Keratinocyte (primary cell): ENCODE data around the gene MRPL27. TPM values are rescaled to one million over a fixed set of nuclear protein-coding genes. Genes with fewer than 3 reads are reported as not detected.

Source experiments
- DNase-seq: peaks from one replicate; pipeline ENCODE4 v3.0.0-alpha.2; 2011; ENCODE audit warnings: low read depth, missing footprints, low spot score
- FAIRE-seq: peaks from 2 replicates; lab custom pipeline; 2011; peaks lifted over from hg19 to GRCh38; lab: Jason Lieb, UNC
- H2AFZ ChIP-seq: 2 replicates; pipeline ENCODE4 v1.6.0; 2012; ENCODE audit warnings: low read length, control low read depth, inconsistent platforms; ENCODE audit not compliant: control insufficient read depth
- H3K27ac ChIP-seq: 2 replicates; pipeline ENCODE4 v1.5.1; 2011; ENCODE audit warnings: low read length; ENCODE audit not compliant: control insufficient read depth, insufficient read depth
- H3K27me3 ChIP-seq: 3 replicates; pipeline ENCODE4 v1.6.0; 2011; ENCODE audit warnings: low read length; ENCODE audit not compliant: control insufficient read depth, insufficient read depth; ENCODE audit errors: extremely low read depth
- H3K36me3 ChIP-seq, 2 experiments: 2 replicates in 1 of 2; 3 replicates in 1 of 2; pipeline ENCODE4 v1.5.1; 2011; ENCODE audit warnings: low read length in 2 of 2, mild to moderate bottlenecking in 1 of 2; ENCODE audit not compliant: control insufficient read depth in 2 of 2, insufficient read depth in 2 of 2; ENCODE audit errors: extremely low read depth in 1 of 2
- H3K4me1 ChIP-seq: 3 replicates; pipeline ENCODE4 v1.5.1; 2011; ENCODE audit warnings: low read length; ENCODE audit not compliant: control insufficient read depth, insufficient read depth; ENCODE audit errors: extremely low read depth
- H3K4me2 ChIP-seq: 3 replicates; pipeline ENCODE4 v1.6.0; 2011; ENCODE audit warnings: low read depth, low read length; ENCODE audit not compliant: control insufficient read depth, insufficient read depth; ENCODE audit errors: extremely low read depth
- H3K4me3 ChIP-seq, 3 experiments: fragments of 200-600 bp in 1 of 3; sonication (generic) in 1 of 3; 2 replicates in 2 of 3; 3 replicates in 1 of 3; pipeline ENCODE4 v1.5.1; 2011 to 2016; ENCODE audit warnings: low read length in 3 of 3, mild to moderate bottlenecking in 3 of 3, control low read depth in 2 of 3, inconsistent platforms in 1 of 3, low read depth in 1 of 3, mixed read lengths in 1 of 3, mixed run types in 1 of 3, moderate library complexity in 1 of 3; ENCODE audit not compliant: control insufficient read depth in 2 of 3, insufficient read depth in 2 of 3; ENCODE audit errors: extremely low read depth in 1 of 3
- H3K79me2 ChIP-seq: 2 replicates; pipeline ENCODE4 v1.6.0; 2012; ENCODE audit warnings: low read length; ENCODE audit not compliant: control insufficient read depth, insufficient read depth
- H3K9ac ChIP-seq: 3 replicates; pipeline ENCODE4 v1.6.0; 2011; ENCODE audit warnings: low read length; ENCODE audit not compliant: control insufficient read depth, insufficient read depth; ENCODE audit errors: extremely low read depth
- H3K9me1 ChIP-seq: 3 replicates; pipeline ENCODE4 v1.6.0; 2011; ENCODE audit warnings: low read length; ENCODE audit not compliant: control insufficient read depth, insufficient read depth; ENCODE audit errors: extremely low read depth
- H3K9me3 ChIP-seq: 2 replicates; pipeline ENCODE4 v1.5.1; 2012; ENCODE audit warnings: low read depth, low read length; ENCODE audit not compliant: control insufficient read depth
- H4K20me1 ChIP-seq: 3 replicates; pipeline ENCODE4 v1.6.0; 2011; ENCODE audit warnings: low read length; ENCODE audit not compliant: control insufficient read depth, insufficient read depth; ENCODE audit errors: extremely low read depth
- EZH2 ChIP-seq: IDR thresholded peaks from one replicate; pipeline ENCODE4 v1.6.1; 2012; ENCODE audit warnings: inconsistent platforms, mild to moderate bottlenecking, low read length, moderate library complexity
- dilution Hi-C: fragments of 300-500 bp; cut with MboI; formaldehyde crosslinking; loops from one replicate; pipeline ENCODE4 v1.7.0; 2020; ENCODE audit warnings: low sequenced_read_pairs; ENCODE audit not compliant: extremely low pct_ligation_motif_present
- polyA plus RNA-seq, 5 experiments: library from polyadenylated mRNA; depleted of rRNA in 3 of 5; stranded (reverse) in 3 of 5; stranded (forward) in 1 of 5; unstranded in 1 of 5; fragments of >200 nt; gene quantifications; 1 replicate in 1 of 5; 2 replicates in 3 of 5; 3 replicates in 1 of 5; pipeline versions ENCODE4 v1.2.1 to v1.2.3, GENCODE V29; 2011 to 2012; ENCODE audit warnings: missing spikeins in 2 of 5, low read depth in 1 of 5, low replicate concordance in 1 of 5
- TF ChIP-seq, protein P1 (sequence below), 3 experiments: IDR thresholded peaks in 1 of 3; conservative IDR thresholded peaks in 1 of 3; optimal IDR thresholded peaks in 1 of 3; 2 replicates in 2 of 3; 3 replicates in 1 of 3; pipeline versions ENCODE3 to v1.5.1; 2011; ENCODE audit warnings: low read length in 3 of 3, mild to moderate bottlenecking in 3 of 3, moderate library complexity in 2 of 3, control low read depth in 1 of 3, inconsistent platforms in 1 of 3; ENCODE audit not compliant: insufficient read depth in 2 of 3; ENCODE audit errors: extremely low read depth in 1 of 3

MRPL27 gene
- polyA plus RNA-seq, 1 donor (not counting 4 experiments of a cell fraction or from before 2014, with no cell fraction given): 123 TPM

- Histone ChIP-seq H3K36me3 (peaks cover 20 to 31% of the 10 kb centered on the region in 2 experiments), H3K9me3 (no peaks in the 10 kb centered on the region), H3K4me3 (peak within 1 kb of the TSS; percentile 88 to 97 (median 95)), H3K27ac (peak within 1 kb of the TSS; percentile 89), H3K4me2 (peak within 1 kb of the TSS; percentile 95), H4K20me1 (peaks cover 8% of the 10 kb centered on the region), H3K9me1 (no peaks in the 10 kb centered on the region), H2AFZ (peak within 1 kb of the TSS; percentile 53), H3K79me2 (peaks cover 51% of the 10 kb centered on the region), H3K27me3 (no peaks in the 10 kb centered on the region), H3K9ac (peak within 1 kb of the TSS; percentile 98), H3K4me1 (peaks cover 17% of the 10 kb centered on the region)
- DNase-seq (no peak), FAIRE-seq (no peak)
- no peak for TF ChIP-seq EZH2
- TF ChIP-seq, protein P1, sequence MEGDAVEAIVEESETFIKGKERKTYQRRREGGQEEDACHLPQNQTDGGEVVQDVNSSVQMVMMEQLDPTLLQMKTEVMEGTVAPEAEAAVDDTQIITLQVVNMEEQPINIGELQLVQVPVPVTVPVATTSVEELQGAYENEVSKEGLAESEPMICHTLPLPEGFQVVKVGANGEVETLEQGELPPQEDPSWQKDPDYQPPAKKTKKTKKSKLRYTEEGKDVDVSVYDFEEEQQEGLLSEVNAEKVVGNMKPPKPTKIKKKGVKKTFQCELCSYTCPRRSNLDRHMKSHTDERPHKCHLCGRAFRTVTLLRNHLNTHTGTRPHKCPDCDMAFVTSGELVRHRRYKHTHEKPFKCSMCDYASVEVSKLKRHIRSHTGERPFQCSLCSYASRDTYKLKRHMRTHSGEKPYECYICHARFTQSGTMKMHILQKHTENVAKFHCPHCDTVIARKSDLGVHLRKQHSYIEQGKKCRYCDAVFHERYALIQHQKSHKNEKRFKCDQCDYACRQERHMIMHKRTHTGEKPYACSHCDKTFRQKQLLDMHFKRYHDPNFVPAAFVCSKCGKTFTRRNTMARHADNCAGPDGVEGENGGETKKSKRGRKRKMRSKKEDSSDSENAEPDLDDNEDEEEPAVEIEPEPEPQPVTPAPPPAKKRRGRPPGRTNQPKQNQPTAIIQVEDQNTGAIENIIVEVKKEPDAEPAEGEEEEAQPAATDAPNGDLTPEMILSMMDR (optimal IDR thresholded peaks at IDR 0.05 in 1 of 3, IDR thresholded peaks at IDR 0.05 in 1 of 3, conservative IDR thresholded peaks at IDR 0.05 in 1 of 3; ENCODE audit: extremely low read depth in 1 of 3, insufficient read depth in 2 of 3, low read length in 3 of 3): peak; percentile 89 to 100 (median 99)
- dilution Hi-C loops: no loop called here
These were observed 24.3 kb upstream of the MRPL27 start, which contains the start of gene LRRC59 for GRCh38 chr17:50397111-50397918. Gene LRRC59 (minus strand): TSS chr17:50397523. CDS start chr17:50397317, 206 bp downstream.

- Histone ChIP-seq H3K36me3 (peaks cover 22 to 39% of the 10 kb centered on the region in 2 experiments), H4K20me1 (peaks cover 8% of the 10 kb centered on the region), H3K9ac (peak overlapping the region; percentile 98), H3K4me1 (peaks cover 17% of the 10 kb centered on the region), H3K9me3 (no peaks in the 10 kb centered on the region), H3K9me1 (no peaks in the 10 kb centered on the region), H3K27me3 (no peaks in the 10 kb centered on the region), H3K4me3 (peak overlapping the region; percentile 88 to 97 (median 95)), H2AFZ (no peak overlapping the region), H3K27ac (peak overlapping the region; percentile 89), H3K79me2 (peaks cover 54% of the 10 kb centered on the region), H3K4me2 (peak overlapping the region; percentile 95)
- DNase-seq (no peak), FAIRE-seq (no peak)
- dilution Hi-C loops: no loop called here
- TF ChIP-seq EZH2: no peak
- TF ChIP-seq, protein P1 (optimal IDR thresholded peaks at IDR 0.05 in 1 of 3, IDR thresholded peaks at IDR 0.05 in 1 of 3, conservative IDR thresholded peaks at IDR 0.05 in 1 of 3; ENCODE audit: extremely low read depth in 1 of 3, insufficient read depth in 2 of 3, low read length in 3 of 3): no peak
These were observed 23.5 kb upstream of the MRPL27 start for GRCh38 chr17:50396261-50397110.
